Gastroesophageal sphincter (tissue), 2 donors: ENCODE measurements around the gene PLCB4.

ENCODE experiments used
- POLR2A ChIP-seq, 2 donors: fragments of 450-650 bp; IDR thresholded peaks; one replicate each; pipeline ENCODE4 v1.6.1; 2017; ENCODE audit warnings: antibody characterized with exemption in 2 of 2, mild to moderate bottlenecking in 2 of 2, moderate library complexity in 1 of 2
- POLR2AphosphoS5 ChIP-seq: sonication (generic); formaldehyde crosslinking; IDR thresholded peaks from one replicate; pipeline ENCODE4 v1.6.1; 2017; ENCODE audit warnings: antibody characterized with exemption

DNA sequence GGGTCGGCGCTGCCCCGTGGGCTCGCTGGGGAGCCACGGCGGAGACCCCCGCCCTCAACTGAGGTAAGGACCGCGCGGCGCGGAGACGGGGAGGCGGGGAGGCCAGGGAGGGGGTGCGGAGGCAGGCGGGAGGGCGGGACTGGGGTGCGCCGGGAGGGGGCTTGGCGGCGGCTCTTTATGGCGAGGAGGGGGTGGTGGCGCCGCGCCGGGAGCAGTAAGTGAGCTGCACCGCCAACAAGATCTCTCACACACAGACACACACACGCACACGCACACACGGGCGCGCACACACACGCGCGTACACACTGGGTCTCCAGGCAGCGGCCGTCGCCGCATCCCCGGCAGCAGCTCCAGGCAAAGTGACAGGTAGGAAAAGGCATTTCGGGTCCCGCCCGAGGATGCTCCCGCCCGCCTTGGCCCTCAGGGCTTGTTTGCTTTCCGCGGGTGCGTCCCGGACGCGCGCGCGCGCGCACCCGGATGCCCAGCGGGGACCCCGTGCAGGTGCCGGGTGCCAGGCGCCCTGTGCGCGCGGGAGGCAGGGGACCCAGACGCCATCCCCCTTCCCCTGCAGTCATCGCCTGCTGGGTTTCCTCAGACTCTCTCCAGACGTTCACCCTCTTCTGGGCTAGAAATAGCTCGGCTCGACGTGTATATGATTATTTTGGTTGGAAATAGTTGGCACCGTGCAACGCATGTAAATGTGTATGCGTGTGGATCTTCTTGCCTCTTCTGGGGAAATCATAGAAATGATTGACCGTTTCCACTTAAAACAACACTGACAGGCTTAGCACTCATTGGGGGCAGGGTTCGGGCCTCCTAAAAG lies at the start of gene PLCB4:
- TF ChIP-seq POLR2A (IDR thresholded peaks at IDR 0.05) (peak in 1 of 2 donors; percentile 10), POLR2AphosphoS5 (peak; percentile 2)
